K562 (cell line): ENCODE data around the gene KLK8. TPM values are rescaled to one million over a fixed set of nuclear protein-coding genes. Genes with fewer than 3 reads are reported as not detected.

ENCODE experiments used
- ARID4B ChIP-seq: sonication (generic); formaldehyde crosslinking; IDR thresholded peaks from 2 replicates; pipeline ENCODE4 v1.8.0; 2022; ENCODE audit warnings: mild to moderate bottlenecking, missing genetic modification reagents
- FOXM1 ChIP-seq, 2 experiments: fragments of 450-650 bp in 1 of 2; sonication (generic) in 1 of 2; formaldehyde crosslinking in 1 of 2; IDR thresholded peaks; 2 replicates each; pipeline versions ENCODE4 v1.6.1 to v1.9.0; 2017 to 2022; ENCODE audit warnings: low read depth in 2 of 2, mild to moderate bottlenecking in 2 of 2, missing genetic modification reagents in 1 of 2, moderate library complexity in 1 of 2
- HNRNPH1 ChIP-seq: fragments of 200-400 bp; formaldehyde crosslinking; optimal IDR thresholded peaks from 2 replicates; pipeline ENCODE3; 2017; ENCODE audit warnings: low read depth, mild to moderate bottlenecking, low read length, moderate library complexity
- HNRNPK ChIP-seq: fragments of 200-400 bp; formaldehyde crosslinking; IDR thresholded peaks from one replicate; pipeline ENCODE4 v1.6.1; 2018; ENCODE audit warnings: mild to moderate bottlenecking, low read depth, low read length; ENCODE audit not compliant: poor library complexity, severe bottlenecking
- KLF10 ChIP-seq: fragments of 250-450 bp; sonication (Bioruptor Pico); IDR thresholded peaks from 2 replicates; pipeline ENCODE4 v1.6.1; 2021; ENCODE audit warnings: matching md5 sums
- MGA ChIP-seq: fragments of 450-650 bp; IDR thresholded peaks from 2 replicates; pipeline ENCODE4 v1.6.1; 2016; ENCODE audit warnings: mild to moderate bottlenecking, moderate library complexity
- PYGO2 ChIP-seq: fragments of 450-650 bp; IDR thresholded peaks from 2 replicates; pipeline ENCODE4 v1.6.1; 2016; ENCODE audit warnings: mild to moderate bottlenecking, missing genetic modification characterization, moderate library complexity, missing compliant biosample characterization
- SNAPC5 ChIP-seq: fragments of 250-450 bp; sonication (Bioruptor Pico); IDR thresholded peaks from 2 replicates; pipeline ENCODE4 v1.8.0; 2021; ENCODE audit warnings: moderate library complexity, mild to moderate bottlenecking, inconsistent platforms
- TAF9B ChIP-seq: fragments of 450-650 bp; IDR thresholded peaks from 2 replicates; pipeline ENCODE4 v1.6.1; 2018; ENCODE audit warnings: mild to moderate bottlenecking; ENCODE audit not compliant: partially characterized antibody
- ZBTB1 ChIP-seq: sonication (generic); formaldehyde crosslinking; IDR thresholded peaks from 2 replicates; pipeline ENCODE4 v1.8.1; 2023; ENCODE audit warnings: missing genetic modification reagents, low read depth, mild to moderate bottlenecking, borderline replicate concordance
- polyA plus RNA-seq, 8 experiments: library from polyadenylated mRNA; depleted of rRNA in 4 of 8; stranded (reverse) in 5 of 8; unstranded in 3 of 8; fragments of >200 nt; fragmentation: Nextera tagmentation in 2 of 8; fragmentation: Illumina TruSeq in 1 of 8; extraction: Ambion mirVana in 2 of 8; extraction: Trizol in 1 of 8; gene quantifications; 2 replicates each; pipeline versions ENCODE4 v1.2.1 to v1.2.3, GENCODE V29; 2011 to 2014; ENCODE audit warnings: inconsistent platforms in 1 of 8, missing spikeins in 1 of 8
- total RNA-seq, 7 experiments: library from RNA; depleted of rRNA in 6 of 7; stranded (reverse); fragments of >200 nt in 6 of 7; fragmentation: Illumina TruSeq in 2 of 7; extraction: Trizol in 2 of 7; gene quantifications; 2 replicates each; pipeline versions ENCODE4 v1.2.1 to v1.2.3, GENCODE V29; 2011 to 2021; ENCODE audit warnings: low replicate concordance in 1 of 7

Gene KLK8
- total and polyA plus RNA-seq, 9 of the 15 experiments (the other 6 are each of a cell fraction or from before 2014, with no cell fraction given): 0.37 to 1.7 (median 0.76) TPM

GRCh38 chr19:51015691-51016267 lies 14.4 kb upstream of the KLK8 start (continued):
- TF ChIP-seq MGA: no peak
- no peak for TF ChIP-seq HNRNPH1
- no peak for TF ChIP-seq KLF10 (CRISPR knock-in tag)
- TF ChIP-seq ZBTB1: no peak
- TF ChIP-seq TAF9B: no peak
- TF ChIP-seq PYGO2: no peak
- no peak for TF ChIP-seq HNRNPK
- TF ChIP-seq ARID4B: no peak
- no peak for TF ChIP-seq FOXM1 (IDR thresholded peaks at IDR 0.05; ENCODE audit: low read depth)
- no peak for TF ChIP-seq FOXM1 (CRISPR knock-in tag; IDR thresholded peaks at IDR 0.05; ENCODE audit: low read depth)
- TF ChIP-seq SNAPC5 (CRISPR knock-in tag): no peak
